ENCODE measurements around the gene DPYSL4.

DNA sequence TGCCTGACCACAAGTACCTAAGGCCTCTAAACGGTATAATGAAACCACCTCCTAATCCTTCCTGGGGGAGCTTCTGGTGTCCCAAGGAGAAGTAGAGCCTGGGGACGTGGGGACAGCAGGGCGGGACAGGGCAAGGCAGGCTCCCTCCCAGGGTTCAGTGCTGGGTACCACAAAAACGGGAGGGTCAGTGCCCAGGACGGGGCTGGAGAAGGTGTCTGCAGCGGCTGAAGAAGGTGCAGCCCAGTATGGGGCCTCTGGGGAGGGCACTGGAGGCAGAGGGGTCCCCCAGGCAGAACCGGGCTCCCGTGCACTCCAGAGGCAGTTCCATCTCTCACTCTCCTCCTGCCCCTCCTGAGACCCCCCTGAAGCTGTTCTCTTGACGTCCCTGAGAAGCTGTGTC is 46.2 kb downstream of the DPYSL4 start:
- TF ChIP-seq, protein P1, sequence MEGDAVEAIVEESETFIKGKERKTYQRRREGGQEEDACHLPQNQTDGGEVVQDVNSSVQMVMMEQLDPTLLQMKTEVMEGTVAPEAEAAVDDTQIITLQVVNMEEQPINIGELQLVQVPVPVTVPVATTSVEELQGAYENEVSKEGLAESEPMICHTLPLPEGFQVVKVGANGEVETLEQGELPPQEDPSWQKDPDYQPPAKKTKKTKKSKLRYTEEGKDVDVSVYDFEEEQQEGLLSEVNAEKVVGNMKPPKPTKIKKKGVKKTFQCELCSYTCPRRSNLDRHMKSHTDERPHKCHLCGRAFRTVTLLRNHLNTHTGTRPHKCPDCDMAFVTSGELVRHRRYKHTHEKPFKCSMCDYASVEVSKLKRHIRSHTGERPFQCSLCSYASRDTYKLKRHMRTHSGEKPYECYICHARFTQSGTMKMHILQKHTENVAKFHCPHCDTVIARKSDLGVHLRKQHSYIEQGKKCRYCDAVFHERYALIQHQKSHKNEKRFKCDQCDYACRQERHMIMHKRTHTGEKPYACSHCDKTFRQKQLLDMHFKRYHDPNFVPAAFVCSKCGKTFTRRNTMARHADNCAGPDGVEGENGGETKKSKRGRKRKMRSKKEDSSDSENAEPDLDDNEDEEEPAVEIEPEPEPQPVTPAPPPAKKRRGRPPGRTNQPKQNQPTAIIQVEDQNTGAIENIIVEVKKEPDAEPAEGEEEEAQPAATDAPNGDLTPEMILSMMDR (IDR thresholded peaks at IDR 0.05), result no peak
- TF ChIP-seq POLR2A (IDR thresholded peaks at IDR 0.05), result no peak
- no peak for TF ChIP-seq EP300 (IDR thresholded peaks at IDR 0.05; ENCODE audit: low read depth)
